ENCODE results near the gene CNIH1. TPM values are rescaled to one million over a fixed set of nuclear protein-coding genes. Genes with fewer than 3 reads are reported as not detected.

The CNIH1 gene
- total RNA-seq, 1 experiment from 2014 or later, result 118 TPM

GRCh38 chr14:54428527-54428926, 12.6 kb downstream of the CNIH1 start:
- no TSS peak for BruUV-seq (replicated peaks)
- intact Hi-C loops (cut with micrococcal nuclease; ENCODE audit: unreplicated experiment), result no loop called here
- Mint-ChIP-seq H3K27me3 (ENCODE audit: unreplicated experiment) (no peaks in the 10 kb centered on the region), H3K9me3 (ENCODE audit: low read depth, unreplicated experiment) (no peaks in the 10 kb centered on the region), H3K27ac (ENCODE audit: unreplicated experiment) (no peak overlapping the region), H3K4me3 (ENCODE audit: low read depth, unreplicated experiment) (no peak overlapping the region), H3K36me3 (ENCODE audit: insufficient read depth, unreplicated experiment) (peaks cover 20% of the 10 kb centered on the region), H3K4me1 (ENCODE audit: low read depth, unreplicated experiment) (no peaks in the 10 kb centered on the region)
- DNase-seq, result no peak
- CTCF ChIA-PET, result no interaction called here
- no peak for TF ChIP-seq CTCF (IDR thresholded peaks at IDR 0.05; ENCODE audit: unreplicated experiment)

GRCh38 chr14:54427871-54428270, 13.3 kb downstream of the CNIH1 start:
- Mint-ChIP-seq H3K27ac (ENCODE audit: unreplicated experiment) (no peak overlapping the region), H3K27me3 (ENCODE audit: unreplicated experiment) (no peaks in the 10 kb centered on the region), H3K36me3 (ENCODE audit: insufficient read depth, unreplicated experiment) (peaks cover 20% of the 10 kb centered on the region), H3K4me1 (ENCODE audit: low read depth, unreplicated experiment) (no peaks in the 10 kb centered on the region), H3K4me3 (ENCODE audit: low read depth, unreplicated experiment) (no peak overlapping the region), H3K9me3 (ENCODE audit: low read depth, unreplicated experiment) (no peaks in the 10 kb centered on the region)
- intact Hi-C loops (cut with micrococcal nuclease; ENCODE audit: unreplicated experiment), result no loop called here
- no peak for TF ChIP-seq CTCF (IDR thresholded peaks at IDR 0.05; ENCODE audit: unreplicated experiment)
- no peak for DNase-seq
- no TSS peak for BruUV-seq (replicated peaks)
- CTCF ChIA-PET, result no interaction called here

- BruUV-seq (replicated peaks), result no TSS peak
- CTCF ChIA-PET, result no interaction called here
- no peak for DNase-seq
- no peak overlapping the region for H3K4me3 Mint-ChIP-seq (ENCODE audit: low read depth, unreplicated experiment)
- TF ChIP-seq CTCF (IDR thresholded peaks at IDR 0.05; ENCODE audit: unreplicated experiment), result no peak
- intact Hi-C loops (cut with micrococcal nuclease; ENCODE audit: unreplicated experiment), result no loop called here
- H3K9me3 Mint-ChIP-seq (ENCODE audit: low read depth, unreplicated experiment), result no peaks in the 10 kb centered on the region
- peaks cover 16% of the 10 kb centered on the region for H3K36me3 Mint-ChIP-seq (ENCODE audit: insufficient read depth, unreplicated experiment)
- H3K4me1 Mint-ChIP-seq (ENCODE audit: low read depth, unreplicated experiment), result peaks cover 1% of the 10 kb centered on the region
- H3K27ac Mint-ChIP-seq (ENCODE audit: unreplicated experiment), result no peak overlapping the region
- no peaks in the 10 kb centered on the region for H3K27me3 Mint-ChIP-seq (ENCODE audit: unreplicated experiment)
These were observed 15.5 kb downstream of the CNIH1 start for GRCh38 chr14:54425537-54426274.

GRCh38 chr14:54425068-54425467, 16.1 kb downstream of the CNIH1 start:
- Mint-ChIP-seq H3K9me3 (ENCODE audit: low read depth, unreplicated experiment) (no peaks in the 10 kb centered on the region), H3K4me3 (ENCODE audit: low read depth, unreplicated experiment) (no peak overlapping the region), H3K36me3 (ENCODE audit: insufficient read depth, unreplicated experiment) (peaks cover 19% of the 10 kb centered on the region), H3K27me3 (ENCODE audit: unreplicated experiment) (no peaks in the 10 kb centered on the region), H3K4me1 (ENCODE audit: low read depth, unreplicated experiment) (peaks cover 8% of the 10 kb centered on the region), H3K27ac (ENCODE audit: unreplicated experiment) (no peak overlapping the region)
- intact Hi-C loops (cut with micrococcal nuclease; ENCODE audit: unreplicated experiment), result no loop called here
- CTCF ChIA-PET, result no interaction called here
- BruUV-seq (replicated peaks), result no TSS peak
- no peak for TF ChIP-seq CTCF (IDR thresholded peaks at IDR 0.05; ENCODE audit: unreplicated experiment)
- no peak for DNase-seq

Measured in Calu3 (cell line).